GM12873 (cell line): Measurements from ENCODE around the gene SPP2.

ENCODE experiments used
- CTCF ChIP-seq: IDR thresholded peaks from 2 replicates; pipeline ENCODE4 v1.5.1; 2012; ENCODE audit warnings: low read depth, mild to moderate bottlenecking, moderate library complexity, low read length, control low read depth; ENCODE audit not compliant: insufficient read depth; ENCODE audit errors: missing control alignments

SPP2 gene

DNA sequence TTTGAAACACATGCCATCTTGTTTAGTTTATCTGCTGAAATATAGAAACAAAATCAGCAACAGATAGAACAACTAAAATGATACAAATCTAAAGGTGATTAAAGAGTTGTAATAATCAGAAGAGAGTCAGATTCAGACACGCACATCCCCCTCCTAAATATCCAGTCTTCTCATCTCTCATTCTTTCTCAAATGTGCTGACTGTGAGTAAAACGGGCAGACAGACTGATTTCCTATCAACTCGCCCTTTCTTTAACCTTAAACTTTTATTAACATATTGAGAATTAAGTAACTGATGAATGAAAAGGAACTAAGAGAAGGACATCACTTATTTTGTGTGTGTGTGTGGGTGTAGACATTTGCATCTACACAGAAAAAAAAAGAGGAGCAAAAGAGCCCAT, 34.6 kb upstream of the SPP2 start:
- TF ChIP-seq CTCF: no peak

DNA sequence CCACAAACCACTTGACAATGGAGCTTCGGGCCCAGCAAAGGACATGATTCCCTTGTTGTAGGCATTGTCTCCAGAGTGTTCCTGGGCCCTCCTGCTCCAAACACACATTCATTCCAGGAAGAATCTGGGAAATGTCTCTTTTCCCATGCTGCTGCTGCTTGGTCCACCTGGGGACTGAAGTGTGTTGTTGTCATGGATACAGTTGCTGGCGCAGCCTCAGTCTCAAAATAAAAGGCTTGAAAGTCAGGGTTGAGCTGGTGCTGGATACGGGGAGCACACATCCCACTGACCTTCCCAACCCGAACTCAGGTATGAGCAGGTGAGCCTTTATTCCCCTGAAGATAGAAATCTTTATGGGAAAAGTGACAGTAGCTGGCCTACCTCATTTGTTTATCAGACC, 30.6 kb upstream of the SPP2 start:
- TF ChIP-seq CTCF: no peak

DNA sequence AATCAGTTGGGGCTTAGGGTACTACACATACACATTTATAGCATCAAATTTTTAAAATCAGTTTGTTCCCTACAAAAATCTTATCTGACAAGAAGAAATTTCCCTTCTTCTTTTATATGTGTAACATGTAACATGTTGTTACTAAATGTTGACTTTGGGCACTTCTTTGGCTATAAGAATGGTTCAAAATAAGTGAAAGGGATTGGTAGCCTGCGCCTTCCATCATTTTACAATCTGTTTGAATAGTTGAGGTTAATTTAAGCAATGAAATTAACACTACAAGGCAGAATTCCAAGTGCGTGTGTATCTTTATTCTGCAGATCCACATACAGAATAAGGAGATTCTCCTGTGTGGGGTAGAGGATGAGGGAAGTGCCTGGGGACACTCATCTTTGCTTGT, 30.2 kb upstream of the SPP2 start:
- TF ChIP-seq CTCF: no peak

DNA sequence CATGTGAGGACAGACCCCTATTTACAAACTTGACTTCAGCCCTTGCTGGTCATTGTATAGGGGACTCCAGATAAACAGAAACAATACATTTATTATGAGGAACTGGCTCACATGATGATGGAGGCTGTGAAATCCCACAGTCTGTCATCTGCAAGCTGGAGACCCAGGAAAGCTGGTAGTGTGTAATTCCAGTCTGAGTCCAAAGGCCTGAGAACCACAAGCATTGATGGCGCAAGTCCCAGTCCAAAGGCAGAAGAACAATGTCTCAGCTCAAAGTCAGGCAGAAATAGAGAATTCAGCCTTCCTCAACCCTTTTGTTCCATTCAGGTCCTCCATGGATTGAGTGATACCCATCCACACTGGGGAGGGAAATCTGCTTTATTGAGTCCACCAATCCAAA, 28.1 kb upstream of the SPP2 start:
- TF ChIP-seq CTCF: no peak

DNA sequence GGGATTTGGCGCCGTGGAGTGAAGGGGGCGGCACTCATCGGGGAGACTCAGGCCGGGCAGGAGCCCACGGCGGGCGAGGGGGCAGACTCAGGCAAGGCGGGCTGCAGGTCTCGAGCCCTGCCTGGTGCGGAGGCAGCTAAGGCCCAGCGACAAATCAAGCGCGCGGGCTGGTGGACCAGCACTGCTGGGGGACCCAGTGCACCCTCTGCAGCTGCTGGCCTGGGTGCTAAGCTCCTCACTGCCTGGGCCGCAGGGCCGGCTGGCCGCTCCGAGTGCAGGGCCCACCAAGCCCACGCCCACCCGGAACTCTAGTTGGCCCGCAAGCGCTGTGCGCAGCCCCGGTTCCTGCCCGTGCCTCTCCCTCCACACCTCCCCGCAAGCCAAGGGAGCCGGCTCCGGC, 26.2 kb upstream of the SPP2 start:
- TF ChIP-seq CTCF: no peak

GRCh38 chr2:234025466-234025865, 25.0 kb upstream of the SPP2 start:
- TF ChIP-seq CTCF: no peak

DNA sequence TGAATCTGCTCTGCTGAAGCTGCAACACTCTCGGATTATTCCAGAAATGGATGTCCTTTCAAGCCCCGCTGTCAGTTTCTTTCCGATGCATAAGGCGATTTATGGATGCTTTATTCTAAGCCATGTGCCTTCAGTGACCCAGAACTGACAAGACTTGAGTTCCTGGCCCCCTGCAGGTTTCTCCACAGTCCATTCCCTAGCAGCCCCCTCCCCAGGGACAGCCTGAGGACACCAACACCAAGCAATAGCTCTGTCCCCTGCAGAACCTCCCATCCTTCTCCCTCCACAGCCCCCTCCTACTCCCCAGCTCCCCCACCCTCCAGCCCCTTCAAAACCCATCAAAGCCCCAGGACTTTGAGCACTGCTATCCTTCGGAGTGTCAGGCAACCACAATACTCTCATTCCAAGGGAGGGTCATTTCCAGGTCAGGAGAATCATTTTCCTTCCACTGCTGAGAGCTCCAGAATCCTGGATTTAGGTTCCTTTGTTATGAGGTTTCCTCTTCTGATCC, 24.6 kb upstream of the SPP2 start:
- no peak for TF ChIP-seq CTCF
